ENCODE data around the gene PCBP3. TPM values are rescaled to one million over a fixed set of nuclear protein-coding genes. Genes with fewer than 3 reads are reported as not detected.
A peak's percentile ranks its signal among the peaks of the same experiment; 100 is the strongest.
"Not testable (repeated sequence)": the region's sequence is repeated elsewhere in the genome, so short reads cannot be mapped to it uniquely, and the experiment has no call there.

The PCBP3 gene
- total RNA-seq, 2 experiments from 2014 or later, result 3.4 to 3.8 TPM

DNA sequence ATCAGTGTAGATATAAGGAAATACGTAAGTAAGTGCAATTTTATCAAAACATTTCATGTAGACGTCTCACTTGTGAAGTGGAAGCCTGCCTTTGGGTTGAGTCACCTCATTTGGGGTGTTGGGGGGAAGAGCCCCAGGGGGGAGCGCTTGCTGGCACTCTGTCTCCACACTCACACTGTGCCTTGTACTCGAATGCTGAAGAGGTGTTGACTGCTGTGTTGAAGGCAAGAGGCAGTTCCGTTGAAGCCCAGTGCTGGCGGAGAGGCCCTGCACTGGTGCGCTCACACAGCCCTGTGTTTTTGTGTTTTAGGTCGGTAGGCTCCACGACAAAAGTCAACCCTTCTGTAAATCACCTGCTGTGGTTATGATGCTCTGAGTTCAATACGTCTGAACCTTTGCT is 206.1 kb downstream of the PCBP3 start:
- ATAC-seq (ENCODE audit: poor library complexity), result peak; percentile 55
- peak in 1 of 14 experiments; percentile 11 for DNase-seq
- Mint-ChIP-seq H3K4me3 (no peak overlapping the region), H3K27ac (no peak overlapping the region), H3K27me3 (no peaks in the 10 kb centered on the region), H3K4me1 (ENCODE audit: low read depth) (peaks cover 25% of the 10 kb centered on the region), H3K9me3 (no peaks in the 10 kb centered on the region), H3K36me3 (ENCODE audit: low read depth) (no peaks in the 10 kb centered on the region)
- POLR2A ChIA-PET, result no interaction called here
- intact Hi-C loops (cut with DNase I, micrococcal nuclease), result no loop called here
- TF ChIP-seq, protein P1, sequence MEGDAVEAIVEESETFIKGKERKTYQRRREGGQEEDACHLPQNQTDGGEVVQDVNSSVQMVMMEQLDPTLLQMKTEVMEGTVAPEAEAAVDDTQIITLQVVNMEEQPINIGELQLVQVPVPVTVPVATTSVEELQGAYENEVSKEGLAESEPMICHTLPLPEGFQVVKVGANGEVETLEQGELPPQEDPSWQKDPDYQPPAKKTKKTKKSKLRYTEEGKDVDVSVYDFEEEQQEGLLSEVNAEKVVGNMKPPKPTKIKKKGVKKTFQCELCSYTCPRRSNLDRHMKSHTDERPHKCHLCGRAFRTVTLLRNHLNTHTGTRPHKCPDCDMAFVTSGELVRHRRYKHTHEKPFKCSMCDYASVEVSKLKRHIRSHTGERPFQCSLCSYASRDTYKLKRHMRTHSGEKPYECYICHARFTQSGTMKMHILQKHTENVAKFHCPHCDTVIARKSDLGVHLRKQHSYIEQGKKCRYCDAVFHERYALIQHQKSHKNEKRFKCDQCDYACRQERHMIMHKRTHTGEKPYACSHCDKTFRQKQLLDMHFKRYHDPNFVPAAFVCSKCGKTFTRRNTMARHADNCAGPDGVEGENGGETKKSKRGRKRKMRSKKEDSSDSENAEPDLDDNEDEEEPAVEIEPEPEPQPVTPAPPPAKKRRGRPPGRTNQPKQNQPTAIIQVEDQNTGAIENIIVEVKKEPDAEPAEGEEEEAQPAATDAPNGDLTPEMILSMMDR (IDR thresholded peaks at IDR 0.05), result no peak
- Histone ChIP-seq H3K4me1 (ENCODE audit: insufficient read depth, low read length) (peaks cover 7% of the 10 kb centered on the region), H3K9me3 (ENCODE audit: control insufficient read depth in 1 of 2, insufficient read depth in 1 of 2, low read length in 2 of 2) (no peaks in the 10 kb centered on the region), H3K4me3 (ENCODE audit: low read length) (no peak overlapping the region), H3K27ac (ENCODE audit: low read depth in 1 of 2, low read length in 2 of 2) (no peak overlapping the region), H3K27me3 (ENCODE audit: control insufficient read depth in 1 of 2, insufficient read depth in 2 of 2, low read length in 2 of 2) (no peaks in the 10 kb centered on the region), H3K36me3 (ENCODE audit: insufficient read depth, low read length) (no peaks in the 10 kb centered on the region)
- CTCF ChIA-PET, result no interaction called here

DNA sequence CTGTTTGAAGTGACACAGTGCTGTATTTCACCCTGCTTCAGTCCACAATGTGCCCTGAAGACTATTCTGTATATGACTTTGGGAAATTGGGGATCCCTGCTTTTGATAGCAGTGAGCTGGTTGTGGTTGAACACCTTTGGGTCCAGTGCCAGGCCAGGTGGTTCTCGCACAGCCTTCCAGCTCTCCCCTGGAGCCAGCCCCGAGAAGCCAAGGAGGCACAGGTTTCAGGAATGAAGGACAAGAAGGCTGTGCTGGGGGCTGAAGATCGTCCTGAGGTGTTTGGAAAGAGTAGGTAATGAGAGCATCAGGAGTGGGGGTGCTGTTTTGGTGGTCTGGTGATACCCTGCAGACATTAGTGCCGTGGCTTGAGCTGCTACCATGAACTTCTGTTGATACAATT is 206.7 kb downstream of the PCBP3 start:
- Histone ChIP-seq H3K4me1 (ENCODE audit: insufficient read depth, low read length) (peaks cover 3% of the 10 kb centered on the region), H3K36me3 (ENCODE audit: insufficient read depth, low read length) (no peaks in the 10 kb centered on the region), H3K4me3 (ENCODE audit: low read length) (no peak overlapping the region), H3K9me3 (ENCODE audit: control insufficient read depth in 1 of 2, insufficient read depth in 1 of 2, low read length in 2 of 2) (peaks cover 0 to 3% of the 10 kb centered on the region in 2 experiments), H3K27me3 (ENCODE audit: control insufficient read depth in 1 of 2, insufficient read depth in 2 of 2, low read length in 2 of 2) (no peaks in the 10 kb centered on the region), H3K27ac (ENCODE audit: low read depth in 1 of 2, low read length in 2 of 2) (no peak overlapping the region)
- ChIA-PET POLR2A (no interaction called here), CTCF (no interaction called here)
- H3K27ac Mint-ChIP-seq, result no peak overlapping the region
- no peaks in the 10 kb centered on the region for H3K27me3 Mint-ChIP-seq
- peak in 1 of 14 experiments; percentile 16 for DNase-seq
- no peaks in the 10 kb centered on the region for H3K36me3 Mint-ChIP-seq (ENCODE audit: low read depth)
- H3K4me3 Mint-ChIP-seq, result no peak overlapping the region
- ATAC-seq (ENCODE audit: poor library complexity), result no peak
- H3K4me1 Mint-ChIP-seq (ENCODE audit: low read depth), result peaks cover 21% of the 10 kb centered on the region
- TF ChIP-seq, protein P1 (IDR thresholded peaks at IDR 0.05), result no peak
- H3K9me3 Mint-ChIP-seq, result no peaks in the 10 kb centered on the region
- intact Hi-C loops (cut with DNase I, micrococcal nuclease), result no loop called here

DNA sequence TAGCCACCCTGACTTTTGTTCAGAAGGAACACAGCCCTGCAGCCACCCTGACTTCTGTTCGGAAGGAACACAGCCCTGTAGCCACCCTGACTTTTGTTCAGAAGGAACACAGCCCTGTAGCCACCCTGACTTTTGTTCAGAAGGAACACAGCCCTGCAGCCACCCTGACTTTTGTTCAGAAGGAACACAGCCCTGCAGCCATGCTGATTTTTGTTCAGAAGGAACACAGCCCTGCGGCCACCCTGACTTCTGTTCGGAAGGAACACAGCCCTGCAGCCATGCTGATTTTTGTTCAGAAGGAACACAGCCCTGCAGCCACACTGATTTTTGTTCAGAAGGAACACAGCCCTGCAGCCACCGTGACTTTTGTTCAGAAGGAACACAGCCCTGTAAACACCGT is 208.9 kb downstream of the PCBP3 start:
- H3K4me1 Mint-ChIP-seq (ENCODE audit: low read depth); H3K36me3 Mint-ChIP-seq (ENCODE audit: low read depth); CTCF ChIA-PET; H3K27me3 ChIP-seq (ENCODE audit: control insufficient read depth in 1 of 2, insufficient read depth in 2 of 2, low read length in 2 of 2); H3K36me3 ChIP-seq (ENCODE audit: insufficient read depth, low read length); H3K27ac Mint-ChIP-seq; H3K27ac ChIP-seq (ENCODE audit: low read depth in 1 of 2, low read length in 2 of 2); H3K4me3 Mint-ChIP-seq; H3K4me3 ChIP-seq (ENCODE audit: low read length); intact Hi-C loops (cut with DNase I, micrococcal nuclease); H3K27me3 Mint-ChIP-seq; POLR2A ChIA-PET; H3K9me3 Mint-ChIP-seq; H3K9me3 ChIP-seq (ENCODE audit: control insufficient read depth in 1 of 2, insufficient read depth in 1 of 2, low read length in 2 of 2); ATAC-seq (ENCODE audit: poor library complexity); H3K4me1 ChIP-seq (ENCODE audit: insufficient read depth, low read length): not testable (repeated sequence)
- peak in 1 of 14 experiments; percentile 7 for DNase-seq

DNA sequence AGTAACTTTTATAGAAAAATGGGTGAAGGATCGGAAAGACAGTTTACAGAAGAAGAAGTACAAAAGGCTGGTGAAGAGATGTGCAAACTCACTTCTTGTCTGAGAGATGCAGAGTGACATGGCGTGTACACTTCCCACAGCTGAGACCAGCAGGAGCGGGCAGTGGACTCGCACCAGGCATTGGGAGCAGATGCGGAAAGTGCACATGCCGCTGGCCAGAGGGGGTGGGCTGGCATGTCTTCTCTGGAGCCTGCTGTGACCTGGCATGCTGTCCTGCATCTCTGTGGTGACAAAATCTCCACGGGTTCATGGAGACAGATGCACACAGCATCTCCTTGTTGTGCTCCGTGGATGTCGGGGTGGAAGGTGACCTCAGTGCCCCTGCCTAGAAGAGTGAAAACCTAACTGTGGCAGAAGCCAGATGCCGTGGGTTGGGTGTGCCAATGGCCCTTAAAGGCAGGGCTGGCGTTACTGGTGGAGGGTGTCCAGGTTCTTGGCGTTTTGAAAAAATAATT is 209.4 kb downstream of the PCBP3 start:
- intact Hi-C loops (cut with DNase I, micrococcal nuclease), result no loop called here
- Mint-ChIP-seq H3K4me1 (ENCODE audit: low read depth) (no peaks in the 10 kb centered on the region), H3K36me3 (ENCODE audit: low read depth) (no peaks in the 10 kb centered on the region), H3K9me3 (no peaks in the 10 kb centered on the region), H3K27ac (peak overlapping the region; percentile 38), H3K4me3 (no peak overlapping the region), H3K27me3 (no peaks in the 10 kb centered on the region)
- H3K9me3 ChIP-seq (ENCODE audit: control insufficient read depth in 1 of 2, insufficient read depth in 1 of 2, low read length in 2 of 2), result peaks cover 0 to 3% of the 10 kb centered on the region in 2 experiments
- DNase-seq (peak in 1 of 14 experiments; percentile 6), ATAC-seq (ENCODE audit: poor library complexity) (no peak)
- H3K4me3 ChIP-seq (ENCODE audit: low read length), result no peak overlapping the region
- H3K27me3 ChIP-seq (ENCODE audit: control insufficient read depth in 1 of 2, insufficient read depth in 2 of 2, low read length in 2 of 2), result no peaks in the 10 kb centered on the region
- POLR2A ChIA-PET, result no interaction called here
- H3K4me1 ChIP-seq (ENCODE audit: insufficient read depth, low read length), result no peaks in the 10 kb centered on the region
- H3K36me3 ChIP-seq (ENCODE audit: insufficient read depth, low read length), result no peaks in the 10 kb centered on the region
- TF ChIP-seq, protein P1 (IDR thresholded peaks at IDR 0.05), result no peak
- CTCF ChIA-PET, result no interaction called here
- no peak overlapping the region for H3K27ac ChIP-seq (ENCODE audit: low read depth in 1 of 2, low read length in 2 of 2)

Measured in CD4-positive, alpha-beta T cell (primary cell).